Measurements from ENCODE around the gene GPC5. TPM values are rescaled to one million over a fixed set of nuclear protein-coding genes. Genes with fewer than 3 reads are reported as not detected.
"Not testable (repeated sequence)": the region's sequence is repeated elsewhere in the genome, so short reads cannot be mapped to it uniquely, and the experiment has no call there.

The GPC5 gene
- total RNA-seq, 1 donor from 2014 or later, result 0.13 TPM

- no peak for DNase-seq (ENCODE audit: low spot score)
Observed at GRCh38 chr13:91368676-91369440, 29.6 kb upstream of the GPC5 start.

GRCh38 chr13:91369441-91369831, 29.0 kb upstream of the GPC5 start:
- no peak for DNase-seq (ENCODE audit: low spot score)

GRCh38 chr13:91370501-91370900, 27.9 kb upstream of the GPC5 start:
- DNase-seq (ENCODE audit: low spot score), result no peak

- DNase-seq (ENCODE audit: low spot score), result no peak
Observed at GRCh38 chr13:91372911-91373310, 25.5 kb upstream of the GPC5 start.

- no peak for DNase-seq (ENCODE audit: low spot score)
Observed at GRCh38 chr13:91375116-91375729, 23.2 kb upstream of the GPC5 start.

- no peak for DNase-seq (ENCODE audit: low spot score)
Observed at GRCh38 chr13:91381371-91381770, 17.1 kb upstream of the GPC5 start.

GRCh38 chr13:91383836-91384235, 14.6 kb upstream of the GPC5 start:
- DNase-seq (ENCODE audit: low spot score), result no peak

GRCh38 chr13:91384896-91385295, 13.5 kb upstream of the GPC5 start:
- no peak for DNase-seq (ENCODE audit: low spot score)

GRCh38 chr13:91389186-91389585, 9.2 kb upstream of the GPC5 start:
- DNase-seq (ENCODE audit: low spot score), result no peak

- DNase-seq (ENCODE audit: low spot score), result no peak
Observed at GRCh38 chr13:91397595-91397994, 826 bp upstream of the GPC5 start.

GRCh38 chr13:91399189-91400062, 1.0 kb downstream of the GPC5 start:
- DNase-seq (ENCODE audit: low spot score), result peak; percentile 86

- no peak for DNase-seq (ENCODE audit: low spot score)
Observed at GRCh38 chr13:91400063-91400399, 1.6 kb downstream of the GPC5 start.

GRCh38 chr13:91400671-91401070, 2.2 kb downstream of the GPC5 start:
- no peak for DNase-seq (ENCODE audit: low spot score)

- DNase-seq (ENCODE audit: low spot score), result no peak
Observed at GRCh38 chr13:91401920-91402319, 3.5 kb downstream of the GPC5 start.

- DNase-seq (ENCODE audit: low spot score), result no peak
Observed at GRCh38 chr13:91405240-91405639, 6.8 kb downstream of the GPC5 start.

GRCh38 chr13:91406619-91407018, 8.2 kb downstream of the GPC5 start:
- DNase-seq (ENCODE audit: low spot score), result no peak

GRCh38 chr13:91408971-91409370, 10.6 kb downstream of the GPC5 start:
- DNase-seq (ENCODE audit: low spot score), result no peak

GRCh38 chr13:91416579-91416978, 18.2 kb downstream of the GPC5 start:
- DNase-seq (ENCODE audit: low spot score), result not testable (repeated sequence)

- no peak for DNase-seq (ENCODE audit: low spot score)
Observed at GRCh38 chr13:91417660-91418325, 19.4 kb downstream of the GPC5 start.

GRCh38 chr13:91426913-91427312, 28.5 kb downstream of the GPC5 start:
- DNase-seq (ENCODE audit: low spot score), result no peak

GRCh38 chr13:91438674-91439073, 40.3 kb downstream of the GPC5 start:
- DNase-seq (ENCODE audit: low spot score), result not testable (repeated sequence)

GRCh38 chr13:91450913-91451312, 52.5 kb downstream of the GPC5 start:
- DNase-seq (ENCODE audit: low spot score), result no peak
